WTC11 (cell line): ENCODE measurements around the gene CBR1.

Source experiments
- ATF2 ChIP-seq: sonication (generic); formaldehyde crosslinking; IDR thresholded peaks from 2 replicates; pipeline ENCODE4 v1.8.1; 2022; ENCODE audit warnings: low read depth, missing genetic modification reagents, borderline replicate concordance
- CREB1 ChIP-seq: sonication (generic); formaldehyde crosslinking; IDR thresholded peaks from 2 replicates; pipeline ENCODE4 v1.8.0; 2023; ENCODE audit warnings: mild to moderate bottlenecking, missing genetic modification reagents
- FOXK1 ChIP-seq: sonication (generic); formaldehyde crosslinking; IDR thresholded peaks from 2 replicates; pipeline ENCODE4 v1.8.0; 2022; ENCODE audit warnings: mild to moderate bottlenecking, moderate library complexity, missing genetic modification reagents
- HMGXB4 ChIP-seq: sonication (generic); formaldehyde crosslinking; IDR thresholded peaks from 2 replicates; pipeline ENCODE4 v1.8.1; 2023; ENCODE audit warnings: mild to moderate bottlenecking, moderate library complexity, missing genetic modification reagents
- MAX ChIP-seq: sonication (generic); formaldehyde crosslinking; IDR thresholded peaks from 2 replicates; pipeline ENCODE4 v1.8.0; 2022; ENCODE audit warnings: mild to moderate bottlenecking, missing genetic modification reagents
- NFE2L1 ChIP-seq: sonication (generic); formaldehyde crosslinking; IDR thresholded peaks from 2 replicates; pipeline ENCODE4 v1.8.1; 2023; ENCODE audit warnings: missing genetic modification reagents
- NR3C1 ChIP-seq: sonication (generic); formaldehyde crosslinking; conservative IDR thresholded peaks from 2 replicates; pipeline ENCODE4 v1.8.1; 2023; ENCODE audit warnings: low read depth, mild to moderate bottlenecking, missing genetic modification reagents
- SP1 ChIP-seq: sonication (generic); formaldehyde crosslinking; conservative IDR thresholded peaks from 2 replicates; pipeline ENCODE4 v1.8.1; 2022; ENCODE audit warnings: missing genetic modification reagents
- TF ChIP-seq, protein P1 (sequence below): fragments of 200-600 bp; IDR thresholded peaks from 2 replicates; pipeline ENCODE4 v1.8.0; 2022; ENCODE audit warnings: antibody characterized with exemption
- TF ChIP-seq, protein P2 (sequence below): sonication (generic); formaldehyde crosslinking; IDR thresholded peaks from 2 replicates; pipeline ENCODE4 v1.8.0; 2022; ENCODE audit warnings: mild to moderate bottlenecking, missing genetic modification reagents
- TF ChIP-seq, protein P3 (sequence below): sonication (generic); formaldehyde crosslinking; IDR thresholded peaks from 2 replicates; pipeline ENCODE4 v1.8.1; 2023; ENCODE audit warnings: mild to moderate bottlenecking, missing genetic modification reagents
- TF ChIP-seq, protein P4 (sequence below): fragments of 250-450 bp; sonication (Bioruptor Pico); conservative IDR thresholded peaks from 2 replicates; pipeline ENCODE4 v1.9.0; 2021; ENCODE audit warnings: mild to moderate bottlenecking
- TF ChIP-seq, protein P5 (sequence below): sonication (generic); formaldehyde crosslinking; IDR thresholded peaks from 2 replicates; pipeline ENCODE4 v1.8.1; 2023; ENCODE audit warnings: mild to moderate bottlenecking, missing genetic modification reagents, moderate library complexity
- TF ChIP-seq, protein P6 (sequence below): sonication (generic); formaldehyde crosslinking; IDR thresholded peaks from 2 replicates; pipeline ENCODE4 v1.8.1; 2023; ENCODE audit warnings: mild to moderate bottlenecking, missing genetic modification reagents

DNA sequence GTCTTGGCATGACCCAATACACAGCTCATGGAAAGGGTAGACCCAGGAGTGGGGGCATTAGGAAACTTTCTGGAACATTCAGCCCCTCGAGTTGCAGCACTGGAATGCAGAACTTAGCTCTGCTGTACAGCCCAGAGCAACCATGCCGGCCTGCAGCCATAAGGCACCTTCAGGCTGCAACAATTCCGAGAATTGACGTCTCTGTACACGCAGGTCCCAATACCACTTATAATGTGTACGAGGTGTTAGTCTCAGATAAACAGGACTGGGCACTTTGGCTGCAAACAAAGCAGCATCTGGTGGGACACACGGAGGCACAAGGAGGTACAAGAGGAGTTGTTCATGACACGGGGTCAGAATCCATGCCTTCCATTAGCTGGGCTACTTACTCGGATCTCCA is 7.9 kb downstream of the CBR1 start:
- TF ChIP-seq, protein P1, sequence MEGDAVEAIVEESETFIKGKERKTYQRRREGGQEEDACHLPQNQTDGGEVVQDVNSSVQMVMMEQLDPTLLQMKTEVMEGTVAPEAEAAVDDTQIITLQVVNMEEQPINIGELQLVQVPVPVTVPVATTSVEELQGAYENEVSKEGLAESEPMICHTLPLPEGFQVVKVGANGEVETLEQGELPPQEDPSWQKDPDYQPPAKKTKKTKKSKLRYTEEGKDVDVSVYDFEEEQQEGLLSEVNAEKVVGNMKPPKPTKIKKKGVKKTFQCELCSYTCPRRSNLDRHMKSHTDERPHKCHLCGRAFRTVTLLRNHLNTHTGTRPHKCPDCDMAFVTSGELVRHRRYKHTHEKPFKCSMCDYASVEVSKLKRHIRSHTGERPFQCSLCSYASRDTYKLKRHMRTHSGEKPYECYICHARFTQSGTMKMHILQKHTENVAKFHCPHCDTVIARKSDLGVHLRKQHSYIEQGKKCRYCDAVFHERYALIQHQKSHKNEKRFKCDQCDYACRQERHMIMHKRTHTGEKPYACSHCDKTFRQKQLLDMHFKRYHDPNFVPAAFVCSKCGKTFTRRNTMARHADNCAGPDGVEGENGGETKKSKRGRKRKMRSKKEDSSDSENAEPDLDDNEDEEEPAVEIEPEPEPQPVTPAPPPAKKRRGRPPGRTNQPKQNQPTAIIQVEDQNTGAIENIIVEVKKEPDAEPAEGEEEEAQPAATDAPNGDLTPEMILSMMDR = no peak
- TF ChIP-seq NR3C1 (CRISPR knock-in tag) (no peak), CREB1 (CRISPR knock-in tag) (no peak), MAX (CRISPR knock-in tag) (no peak), NFE2L1 (CRISPR knock-in tag) (no peak), FOXK1 (CRISPR knock-in tag) (no peak), HMGXB4 (CRISPR knock-in tag) (no peak), ATF2 (no peak), SP1 (no peak)
- TF ChIP-seq, protein P2, sequence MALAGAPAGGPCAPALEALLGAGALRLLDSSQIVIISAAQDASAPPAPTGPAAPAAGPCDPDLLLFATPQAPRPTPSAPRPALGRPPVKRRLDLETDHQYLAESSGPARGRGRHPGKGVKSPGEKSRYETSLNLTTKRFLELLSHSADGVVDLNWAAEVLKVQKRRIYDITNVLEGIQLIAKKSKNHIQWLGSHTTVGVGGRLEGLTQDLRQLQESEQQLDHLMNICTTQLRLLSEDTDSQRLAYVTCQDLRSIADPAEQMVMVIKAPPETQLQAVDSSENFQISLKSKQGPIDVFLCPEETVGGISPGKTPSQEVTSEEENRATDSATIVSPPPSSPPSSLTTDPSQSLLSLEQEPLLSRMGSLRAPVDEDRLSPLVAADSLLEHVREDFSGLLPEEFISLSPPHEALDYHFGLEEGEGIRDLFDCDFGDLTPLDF (CRISPR knock-in tag) = no peak
- TF ChIP-seq, protein P3, sequence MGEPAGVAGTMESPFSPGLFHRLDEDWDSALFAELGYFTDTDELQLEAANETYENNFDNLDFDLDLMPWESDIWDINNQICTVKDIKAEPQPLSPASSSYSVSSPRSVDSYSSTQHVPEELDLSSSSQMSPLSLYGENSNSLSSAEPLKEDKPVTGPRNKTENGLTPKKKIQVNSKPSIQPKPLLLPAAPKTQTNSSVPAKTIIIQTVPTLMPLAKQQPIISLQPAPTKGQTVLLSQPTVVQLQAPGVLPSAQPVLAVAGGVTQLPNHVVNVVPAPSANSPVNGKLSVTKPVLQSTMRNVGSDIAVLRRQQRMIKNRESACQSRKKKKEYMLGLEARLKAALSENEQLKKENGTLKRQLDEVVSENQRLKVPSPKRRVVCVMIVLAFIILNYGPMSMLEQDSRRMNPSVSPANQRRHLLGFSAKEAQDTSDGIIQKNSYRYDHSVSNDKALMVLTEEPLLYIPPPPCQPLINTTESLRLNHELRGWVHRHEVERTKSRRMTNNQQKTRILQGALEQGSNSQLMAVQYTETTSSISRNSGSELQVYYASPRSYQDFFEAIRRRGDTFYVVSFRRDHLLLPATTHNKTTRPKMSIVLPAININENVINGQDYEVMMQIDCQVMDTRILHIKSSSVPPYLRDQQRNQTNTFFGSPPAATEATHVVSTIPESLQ (CRISPR knock-in tag) = no peak
- TF ChIP-seq, protein P4, sequence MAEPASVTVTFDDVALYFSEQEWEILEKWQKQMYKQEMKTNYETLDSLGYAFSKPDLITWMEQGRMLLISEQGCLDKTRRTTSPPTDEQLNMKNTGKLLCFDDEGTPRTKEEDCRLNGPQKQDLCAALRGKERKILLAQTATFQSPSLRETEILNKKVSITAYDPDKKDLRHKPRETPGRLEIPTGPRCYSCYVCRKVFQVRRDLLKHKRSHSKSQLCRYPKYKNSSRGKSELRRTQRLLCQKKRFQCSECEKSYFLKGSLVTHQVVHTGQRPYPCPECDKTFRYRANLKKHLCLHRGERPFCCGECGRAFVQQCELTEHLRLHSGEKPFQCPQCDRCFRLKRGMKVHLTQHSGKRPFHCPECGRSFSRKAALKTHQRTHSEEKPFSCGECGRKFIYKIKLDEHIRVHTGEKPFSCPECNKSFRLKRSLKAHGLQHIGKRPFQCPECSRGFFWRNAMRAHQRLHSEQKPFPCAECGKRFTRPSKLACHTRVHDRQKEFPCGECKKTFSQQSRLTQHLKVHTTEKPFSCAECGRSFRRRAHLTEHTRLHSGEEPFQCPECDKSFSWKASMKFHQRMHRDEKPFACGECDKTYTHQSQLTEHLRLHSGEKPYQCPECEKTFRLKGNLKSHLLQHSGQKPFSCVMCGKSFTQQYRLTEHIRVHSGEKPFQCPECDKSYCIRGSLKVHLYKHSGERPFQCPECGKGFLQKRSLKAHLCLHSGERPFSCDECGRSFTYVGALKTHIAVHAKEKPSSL (CRISPR knock-in tag) = no peak
- TF ChIP-seq, protein P5, sequence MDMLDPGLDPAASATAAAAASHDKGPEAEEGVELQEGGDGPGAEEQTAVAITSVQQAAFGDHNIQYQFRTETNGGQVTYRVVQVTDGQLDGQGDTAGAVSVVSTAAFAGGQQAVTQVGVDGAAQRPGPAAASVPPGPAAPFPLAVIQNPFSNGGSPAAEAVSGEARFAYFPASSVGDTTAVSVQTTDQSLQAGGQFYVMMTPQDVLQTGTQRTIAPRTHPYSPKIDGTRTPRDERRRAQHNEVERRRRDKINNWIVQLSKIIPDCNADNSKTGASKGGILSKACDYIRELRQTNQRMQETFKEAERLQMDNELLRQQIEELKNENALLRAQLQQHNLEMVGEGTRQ (CRISPR knock-in tag) = no peak
- TF ChIP-seq, protein P6, sequence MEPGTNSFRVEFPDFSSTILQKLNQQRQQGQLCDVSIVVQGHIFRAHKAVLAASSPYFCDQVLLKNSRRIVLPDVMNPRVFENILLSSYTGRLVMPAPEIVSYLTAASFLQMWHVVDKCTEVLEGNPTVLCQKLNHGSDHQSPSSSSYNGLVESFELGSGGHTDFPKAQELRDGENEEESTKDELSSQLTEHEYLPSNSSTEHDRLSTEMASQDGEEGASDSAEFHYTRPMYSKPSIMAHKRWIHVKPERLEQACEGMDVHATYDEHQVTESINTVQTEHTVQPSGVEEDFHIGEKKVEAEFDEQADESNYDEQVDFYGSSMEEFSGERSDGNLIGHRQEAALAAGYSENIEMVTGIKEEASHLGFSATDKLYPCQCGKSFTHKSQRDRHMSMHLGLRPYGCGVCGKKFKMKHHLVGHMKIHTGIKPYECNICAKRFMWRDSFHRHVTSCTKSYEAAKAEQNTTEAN (CRISPR knock-in tag) = no peak
